ENCODE results near the gene GAL3ST3.
"Not testable (repeated sequence)": the region's sequence is repeated elsewhere in the genome, so short reads cannot be mapped to it uniquely, and the experiment has no call there.

The GAL3ST3 gene

DNA sequence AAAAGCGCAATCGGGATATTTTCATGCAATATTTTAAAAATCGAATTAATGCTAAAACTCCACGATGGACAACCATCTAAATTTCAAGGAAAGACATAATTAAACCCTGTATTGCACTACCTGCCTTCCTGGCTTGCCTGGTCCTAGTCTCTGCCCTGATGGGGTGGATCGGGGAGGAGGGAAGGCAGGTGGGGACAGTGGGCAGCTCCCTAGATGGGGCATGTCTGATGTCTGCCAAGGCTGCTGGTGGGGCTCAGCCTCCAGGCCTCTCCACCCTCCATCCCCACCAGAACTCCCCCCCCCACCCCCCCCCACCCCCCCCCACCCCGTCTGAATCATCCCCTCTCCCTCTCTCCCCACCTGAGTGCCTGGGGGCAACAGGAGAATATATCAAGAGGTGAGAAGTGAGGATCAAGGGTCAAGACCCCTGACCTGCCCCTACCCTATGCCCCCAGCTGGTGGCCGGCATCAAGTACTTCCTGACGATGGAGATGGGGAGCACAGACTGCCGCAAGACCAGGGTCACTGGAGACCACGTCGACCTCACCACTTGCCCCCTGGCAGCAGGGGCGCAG lies 36.5 kb downstream of the GAL3ST3 start:
- no peak for DNase-seq

DNA sequence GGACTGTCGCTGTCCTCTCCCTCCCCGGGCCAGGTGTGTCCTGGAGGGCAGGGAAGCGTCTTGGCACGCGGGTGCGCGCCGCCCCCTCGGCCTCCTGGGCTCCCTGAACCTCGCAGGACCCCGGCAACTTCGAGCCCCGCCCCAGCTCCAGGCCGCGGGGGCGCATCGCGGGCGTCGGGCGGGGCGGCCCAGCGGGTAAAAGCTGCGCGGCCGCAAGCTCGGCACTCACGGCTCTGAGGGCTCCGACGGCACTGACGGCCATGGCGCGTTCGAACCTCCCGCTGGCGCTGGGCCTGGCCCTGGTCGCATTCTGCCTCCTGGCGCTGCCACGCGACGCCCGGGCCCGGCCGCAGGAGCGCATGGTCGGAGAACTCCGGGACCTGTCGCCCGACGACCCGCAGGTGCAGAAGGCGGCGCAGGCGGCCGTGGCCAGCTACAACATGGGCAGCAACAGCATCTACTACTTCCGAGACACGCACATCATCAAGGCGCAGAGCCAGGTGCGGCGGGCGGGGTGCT lies 37.1 kb downstream of the GAL3ST3 start, which contains the start of gene CST6:
Gene CST6, plus strand, starts transcription at position 224 of the 519 bp plus-strand sequence. Its CDS starts 37 bp downstream, at position 261.
- DNase-seq, result no peak

DNA sequence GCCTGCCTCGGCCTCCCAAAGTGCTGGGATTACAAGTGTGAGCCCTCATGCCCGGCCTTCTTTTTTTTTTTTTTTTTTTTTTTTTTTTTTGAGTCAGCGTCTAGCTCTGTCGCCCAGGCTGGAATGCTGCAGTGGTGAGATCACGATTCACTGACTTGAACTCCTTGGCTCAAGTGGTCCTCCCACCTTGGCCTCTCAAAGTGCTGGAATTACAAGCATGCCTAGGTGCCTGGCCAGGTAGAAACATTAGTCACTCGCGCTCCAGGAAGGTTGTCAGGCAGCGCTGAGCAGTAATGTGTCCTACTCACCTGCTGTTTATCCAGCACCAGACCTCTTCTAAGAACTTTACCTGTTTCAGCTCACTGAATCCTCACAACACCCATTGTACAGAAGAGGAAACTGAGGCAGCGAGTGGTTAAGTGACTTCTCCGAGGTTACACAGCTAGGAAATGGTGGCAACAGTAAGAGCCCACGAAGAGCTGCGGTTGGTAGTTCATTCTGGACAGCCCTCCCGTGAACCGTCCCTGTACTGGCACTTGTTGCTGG lies 37.6 kb downstream of the GAL3ST3 start:
- DNase-seq, result no peak

DNA sequence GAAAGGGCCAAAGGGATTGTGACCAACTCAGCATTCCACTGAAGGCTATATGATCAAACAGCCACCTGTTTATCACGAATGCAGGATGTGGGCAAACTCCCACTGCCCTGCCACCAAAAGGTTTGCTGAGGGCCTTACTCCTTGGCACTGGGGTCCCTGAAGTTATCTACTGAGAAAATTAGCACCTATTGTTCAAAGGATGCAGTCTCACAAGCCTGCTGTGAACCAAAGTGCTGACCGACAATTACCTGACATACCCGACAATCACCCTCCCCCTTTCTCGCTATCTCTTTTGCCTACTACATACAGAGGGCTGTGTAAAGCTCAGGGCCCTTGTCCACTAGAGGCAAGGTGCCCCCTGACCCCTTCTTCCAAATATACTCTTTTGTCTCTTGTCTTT lies 38.9 kb downstream of the GAL3ST3 start:
- not testable (repeated sequence) for DNase-seq

DNA sequence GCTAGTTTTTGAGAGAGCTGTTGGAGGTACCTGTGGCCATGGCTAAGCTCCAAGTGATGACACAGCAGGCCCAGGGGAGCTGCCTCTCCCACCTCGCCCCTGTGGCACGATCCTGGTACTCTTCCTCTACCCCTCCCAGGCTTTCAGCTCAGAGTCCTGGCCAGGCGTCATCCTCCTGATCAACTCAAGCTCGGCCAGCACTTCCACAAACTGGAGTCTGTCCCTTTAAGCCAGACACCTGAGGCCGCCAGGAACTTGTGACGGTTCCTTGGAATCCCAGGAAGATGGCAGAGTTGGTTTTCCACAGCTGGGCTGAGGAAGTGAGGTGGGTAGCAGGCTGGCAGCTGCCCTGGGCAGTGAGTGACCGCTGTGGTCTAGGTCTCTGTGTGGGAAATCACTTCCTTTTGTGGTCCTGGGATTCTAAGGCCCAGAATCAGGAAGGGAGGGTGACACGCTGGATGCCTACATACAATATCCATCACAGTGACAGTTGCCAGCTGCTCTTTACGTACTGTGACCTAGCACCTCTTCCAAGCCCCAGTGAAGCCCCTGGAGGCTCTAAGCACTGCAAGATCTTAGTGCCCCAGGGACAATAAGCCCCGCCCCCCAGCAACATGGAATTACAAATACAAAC lies 40.4 kb downstream of the GAL3ST3 start:
- no peak for DNase-seq

DNA sequence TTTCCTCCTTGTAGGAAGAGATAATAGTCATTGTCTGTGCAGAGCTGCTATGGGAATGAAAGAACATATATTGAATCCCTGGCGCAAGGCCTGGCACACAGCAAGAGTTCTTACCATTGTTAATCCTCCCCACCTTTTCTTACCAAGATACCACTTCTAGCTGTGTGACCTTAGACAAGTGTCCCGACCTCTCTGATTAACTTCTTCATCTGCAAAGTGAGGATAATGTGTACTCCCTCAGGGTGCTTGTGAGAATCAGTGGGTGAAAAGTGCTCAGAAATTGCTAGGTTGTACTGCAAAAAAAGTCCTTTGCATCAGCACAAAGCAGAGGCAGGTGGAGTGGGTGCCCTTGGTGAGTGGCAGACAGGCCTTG lies 40.9 kb downstream of the GAL3ST3 start:
- no peak for DNase-seq

DNA sequence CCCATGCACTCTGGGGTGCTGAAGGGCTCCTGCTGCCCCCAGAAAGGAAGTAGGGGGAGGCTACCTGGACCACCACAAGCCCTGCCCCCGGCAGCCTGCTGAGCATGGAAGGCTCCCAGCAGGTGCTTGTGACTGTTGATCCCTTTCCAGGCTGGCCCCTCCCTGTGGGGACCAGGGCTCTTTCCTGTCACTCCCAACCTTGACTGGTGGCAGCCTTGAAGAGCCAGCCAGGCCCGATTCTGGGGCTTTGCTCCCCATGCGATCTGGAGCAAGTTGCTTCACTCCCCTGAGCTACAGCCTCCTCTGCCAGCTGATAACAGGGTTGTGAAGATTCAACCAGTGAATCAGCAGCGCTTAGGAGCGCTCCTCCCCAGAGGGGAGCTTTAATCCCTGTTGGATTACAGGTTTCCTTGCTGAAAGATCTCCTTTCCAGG lies 41.7 kb downstream of the GAL3ST3 start:
- no peak for DNase-seq

DNA sequence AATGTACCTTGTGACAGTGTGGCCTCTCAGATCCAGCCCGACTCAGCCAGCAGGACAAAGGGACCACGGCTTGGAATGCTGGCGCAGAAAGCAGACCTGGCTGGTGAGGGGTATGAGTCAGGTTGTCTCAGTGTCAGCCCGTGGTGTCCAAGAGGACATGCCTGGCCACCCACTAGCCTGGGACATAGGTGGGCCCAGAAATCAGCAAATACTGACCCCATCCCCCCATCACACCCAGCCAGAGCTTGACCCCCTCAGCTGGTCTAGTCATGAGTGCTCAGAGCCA lies 42.1 kb downstream of the GAL3ST3 start:
- DNase-seq, result no peak

DNA sequence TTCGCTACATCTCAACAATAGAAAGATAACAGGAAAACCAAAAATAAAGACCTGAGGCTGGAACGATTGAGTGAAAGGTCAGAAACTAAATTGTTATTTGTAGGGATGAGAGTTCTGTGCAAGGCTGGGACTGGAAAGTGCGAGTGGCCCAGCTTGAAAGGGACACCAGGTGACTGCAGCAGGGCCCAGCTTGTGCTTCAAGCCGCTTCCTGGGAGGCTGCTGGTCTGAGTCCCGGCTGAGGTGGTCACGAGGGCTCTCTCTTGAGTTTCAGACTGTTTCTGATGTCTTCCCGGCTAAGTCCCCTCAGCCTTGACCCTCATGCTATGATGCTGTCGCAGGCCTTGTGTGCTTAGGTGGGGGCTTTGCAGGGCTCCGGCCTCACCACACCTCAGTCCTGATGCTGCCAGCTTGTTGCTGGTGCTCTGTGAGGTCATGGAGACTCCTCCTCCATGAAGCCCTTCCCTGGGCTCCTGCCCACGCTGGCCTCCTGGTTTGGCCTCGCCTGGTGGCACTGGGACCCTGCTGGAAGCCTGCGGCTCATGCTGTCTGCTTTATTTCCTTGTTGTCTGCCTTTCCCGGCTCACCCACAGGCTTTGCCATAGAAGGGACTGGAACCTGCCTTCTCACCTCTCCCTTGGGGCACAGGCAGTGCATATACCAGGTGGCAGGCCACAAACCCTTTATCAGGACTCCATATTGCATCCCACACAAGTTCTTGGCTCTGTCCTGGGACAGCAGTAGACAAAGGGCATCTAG lies 42.6 kb downstream of the GAL3ST3 start:
- DNase-seq, result no peak

DNA sequence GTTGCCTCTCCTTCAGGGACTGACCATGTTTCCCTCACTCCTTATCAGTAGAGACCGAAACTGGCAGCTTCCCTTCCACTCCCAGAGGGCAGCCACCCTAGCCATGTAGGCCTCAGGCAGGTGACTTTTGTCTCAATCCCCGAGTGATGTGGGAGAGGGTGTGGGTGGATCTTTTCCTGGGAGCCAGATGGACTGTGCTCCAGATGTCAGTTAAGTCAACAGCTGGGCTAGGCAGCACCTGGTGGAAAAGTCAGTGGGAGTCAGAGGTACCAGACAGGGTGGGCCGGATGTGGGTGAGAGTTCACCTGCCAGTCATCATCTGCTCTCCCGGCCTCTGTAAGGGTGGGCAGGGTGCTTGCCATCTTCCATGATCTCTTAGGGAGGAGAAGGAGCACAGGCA lies 44.8 kb downstream of the GAL3ST3 start:
- DNase-seq, result no peak

DNA sequence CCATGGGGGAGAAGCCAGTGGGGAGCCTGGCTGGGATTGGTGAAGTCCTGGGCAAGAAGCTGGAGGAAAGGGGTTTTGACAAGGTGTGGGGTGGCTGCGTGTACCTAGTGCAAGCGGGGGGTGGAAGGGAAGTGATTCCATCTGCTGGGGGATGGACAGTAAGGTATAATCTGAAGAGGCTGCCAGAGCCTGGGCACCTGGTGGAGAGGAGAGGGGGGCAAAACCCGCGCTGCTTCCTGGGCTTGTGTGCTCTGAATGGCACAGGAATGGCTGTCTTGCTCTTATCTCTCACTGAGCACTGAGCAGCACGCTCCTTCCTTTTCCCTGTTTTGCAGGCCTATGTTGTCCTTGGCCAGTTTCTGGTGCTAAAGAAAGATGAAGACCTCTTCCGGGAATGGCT lies 45.7 kb downstream of the GAL3ST3 start:
- DNase-seq, result no peak

DNA sequence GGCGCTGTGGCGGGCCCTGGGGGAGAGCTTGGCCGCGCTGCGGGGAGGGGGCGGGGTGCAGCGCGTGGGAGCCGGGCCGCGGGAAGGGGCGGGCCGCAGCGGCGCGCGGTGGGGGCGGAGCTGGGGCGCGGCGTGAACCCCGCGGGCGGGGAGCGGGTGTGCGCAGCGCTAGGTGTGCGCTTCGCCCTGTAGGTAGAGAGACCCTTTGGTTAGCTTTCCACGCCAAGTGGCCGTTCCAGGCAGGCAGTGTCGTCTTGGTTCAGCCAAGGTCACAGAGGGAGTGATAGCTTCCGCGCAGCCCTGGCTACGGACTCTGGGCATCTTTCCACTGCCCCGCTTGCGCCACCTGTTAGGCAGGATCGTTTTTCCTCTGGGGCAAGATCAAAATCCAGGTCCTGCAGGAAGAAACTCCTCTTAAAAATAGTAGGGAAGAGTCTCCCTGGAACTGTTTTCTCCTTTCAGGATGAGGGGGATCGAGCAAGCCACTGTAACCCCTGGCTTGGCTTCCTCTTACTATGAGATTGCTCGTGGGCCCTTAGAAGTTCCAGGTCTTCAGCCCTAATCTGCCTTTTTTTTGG lies 46.2 kb downstream of the GAL3ST3 start:
- no peak for DNase-seq

DNA sequence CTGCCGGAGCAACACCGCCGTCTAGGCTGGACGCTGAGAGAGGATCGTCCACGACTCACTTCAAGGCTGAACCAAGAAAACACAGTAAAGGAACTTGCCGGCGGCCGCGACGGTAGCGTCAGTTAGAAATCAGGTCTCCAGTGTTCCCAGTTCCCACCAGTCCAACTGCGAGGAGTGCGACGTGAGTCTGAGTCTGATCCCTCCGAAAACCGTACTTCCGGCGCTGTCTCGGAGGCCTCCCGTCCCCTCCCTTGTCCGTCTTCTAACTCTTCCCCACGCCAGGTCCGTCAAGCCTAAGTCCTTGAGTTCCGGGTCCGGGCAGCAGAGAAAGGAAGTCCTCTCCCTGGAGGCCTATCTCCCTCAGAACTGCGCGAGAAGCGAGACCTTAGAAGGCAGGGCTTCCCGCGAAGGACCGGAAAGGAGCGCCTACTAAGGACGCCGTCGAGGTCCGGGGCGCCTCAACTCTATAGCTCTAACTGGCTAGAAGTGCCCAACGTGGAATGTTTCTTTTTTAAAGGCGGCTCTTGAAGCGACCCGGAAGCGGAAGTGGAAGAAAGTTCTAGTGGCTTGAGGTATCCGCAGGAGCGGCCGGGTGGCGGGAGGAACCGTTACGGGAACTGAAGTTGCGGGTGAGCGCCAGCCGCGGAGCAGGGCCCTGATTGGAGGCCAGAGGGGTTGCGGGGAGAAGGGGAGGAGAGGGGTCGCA lies 46.9 kb downstream of the GAL3ST3 start, which contains the start of the genes BANF1 and EIF1AD:
Gene BANF1, plus strand, starts transcription at position 562 of the 706 bp plus-strand sequence. CDS start 748 bp downstream, outside the sequence.
Gene EIF1AD, minus strand, starts transcription at position 216 of the 706 bp plus-strand sequence. CDS start 1,768 bp downstream, outside the sequence.
- peak; percentile 97 for DNase-seq

DNA sequence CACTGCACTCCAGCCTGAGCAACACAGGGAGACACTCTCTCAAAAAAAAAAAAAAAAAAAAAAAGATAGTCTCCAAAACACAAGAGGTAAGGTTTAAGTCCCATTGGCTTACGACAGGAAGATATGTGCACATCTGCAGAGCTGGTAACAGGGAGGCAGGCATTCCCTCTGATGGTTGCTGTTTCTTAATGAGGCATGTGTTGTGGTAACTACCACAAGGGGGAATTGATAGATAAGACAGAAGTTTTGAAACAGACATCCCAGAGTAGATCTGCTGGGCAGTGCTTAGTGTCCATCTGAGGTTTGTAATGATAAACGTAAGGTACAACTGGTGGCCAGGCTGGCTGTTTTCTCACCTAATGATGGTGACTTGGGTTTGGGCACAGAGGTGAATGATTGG lies 51.7 kb downstream of the GAL3ST3 start:
- DNase-seq, result no peak

DNA sequence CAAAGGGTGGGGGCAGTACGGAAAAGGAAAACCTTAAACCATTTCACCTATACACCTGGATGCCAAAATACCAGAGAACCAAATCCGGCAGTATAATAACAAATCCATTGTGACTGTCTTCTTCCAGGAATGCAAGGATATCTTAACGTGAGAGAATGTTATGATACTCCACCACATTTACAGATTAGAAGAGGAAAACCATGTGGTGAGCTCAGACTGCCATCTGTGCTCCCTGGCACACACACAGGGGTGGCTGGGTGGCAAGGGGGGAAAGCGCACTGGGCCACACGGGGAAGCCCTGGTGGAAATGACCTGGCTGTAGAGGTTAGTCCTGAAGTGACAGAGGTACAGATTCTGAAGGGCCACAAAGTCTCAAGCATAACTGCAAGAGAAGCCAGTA lies 56.9 kb downstream of the GAL3ST3 start:
- DNase-seq, result no peak

Measured in suppressor macrophage treated with lipopolysaccharide for 4 hours (primary cell).